ENCODE results near the gene GNA12.

Gene GNA12

DNA sequence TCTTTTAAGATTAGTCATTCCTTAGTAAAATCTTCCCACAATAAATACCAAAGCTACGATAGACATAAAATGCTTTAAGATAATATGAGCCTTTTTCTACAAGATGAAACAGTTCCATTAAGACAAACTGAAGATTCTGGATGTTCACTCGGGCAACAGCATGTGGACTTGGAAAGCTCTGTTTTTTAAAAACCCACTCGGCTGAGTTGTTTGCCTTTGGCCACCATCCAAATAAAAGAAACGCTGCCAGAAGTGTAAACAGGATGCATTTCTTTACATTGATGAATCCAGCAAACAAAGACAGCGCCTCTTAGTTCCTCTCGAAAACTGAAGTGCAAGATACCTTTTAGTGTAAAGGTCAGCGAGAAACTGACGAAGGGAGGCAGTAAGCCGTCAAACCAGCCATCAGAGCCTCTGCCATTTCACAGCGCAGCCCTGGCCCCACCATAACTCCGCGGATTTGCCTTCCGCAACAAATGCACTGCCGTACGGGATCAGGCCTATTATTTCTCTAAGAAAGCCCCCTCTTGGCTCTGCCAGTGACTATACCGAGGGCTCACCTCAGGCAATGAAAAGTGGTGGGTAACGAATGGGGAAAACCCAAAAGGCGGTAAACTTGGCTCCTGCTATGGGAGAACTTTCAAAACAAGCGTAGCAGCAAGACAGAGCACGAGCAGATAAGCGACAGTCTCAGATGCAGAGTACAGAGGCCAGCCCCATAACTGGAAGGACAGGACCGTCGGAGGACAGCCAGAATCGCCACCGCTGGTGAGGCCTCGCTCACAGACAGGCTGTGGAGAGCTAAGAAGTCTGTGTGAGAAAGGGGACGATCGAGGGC, 41.4 kb downstream of the GNA12 start:
- DNase-seq (ENCODE audit: low read depth) = no peak

DNA sequence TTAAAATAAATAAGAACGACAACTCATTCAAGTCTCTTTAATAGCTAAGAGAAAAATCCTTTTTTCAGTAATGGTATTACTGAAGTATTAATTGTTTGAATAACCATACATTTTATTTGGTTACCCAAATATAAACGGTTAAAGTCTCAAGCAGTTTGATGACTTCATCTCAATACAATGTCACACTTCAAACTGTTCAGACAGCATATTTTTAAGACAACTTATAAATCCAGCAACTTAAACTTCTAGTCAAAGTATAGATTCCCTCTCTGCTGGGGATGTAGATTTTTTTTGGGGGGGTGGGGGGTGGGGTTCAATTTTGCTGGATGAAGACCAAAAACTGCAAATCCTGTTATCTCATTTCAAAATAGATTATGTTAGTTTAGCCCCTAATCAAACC, 42.0 kb downstream of the GNA12 start:
- no peak for DNase-seq (ENCODE audit: low read depth)

DNA sequence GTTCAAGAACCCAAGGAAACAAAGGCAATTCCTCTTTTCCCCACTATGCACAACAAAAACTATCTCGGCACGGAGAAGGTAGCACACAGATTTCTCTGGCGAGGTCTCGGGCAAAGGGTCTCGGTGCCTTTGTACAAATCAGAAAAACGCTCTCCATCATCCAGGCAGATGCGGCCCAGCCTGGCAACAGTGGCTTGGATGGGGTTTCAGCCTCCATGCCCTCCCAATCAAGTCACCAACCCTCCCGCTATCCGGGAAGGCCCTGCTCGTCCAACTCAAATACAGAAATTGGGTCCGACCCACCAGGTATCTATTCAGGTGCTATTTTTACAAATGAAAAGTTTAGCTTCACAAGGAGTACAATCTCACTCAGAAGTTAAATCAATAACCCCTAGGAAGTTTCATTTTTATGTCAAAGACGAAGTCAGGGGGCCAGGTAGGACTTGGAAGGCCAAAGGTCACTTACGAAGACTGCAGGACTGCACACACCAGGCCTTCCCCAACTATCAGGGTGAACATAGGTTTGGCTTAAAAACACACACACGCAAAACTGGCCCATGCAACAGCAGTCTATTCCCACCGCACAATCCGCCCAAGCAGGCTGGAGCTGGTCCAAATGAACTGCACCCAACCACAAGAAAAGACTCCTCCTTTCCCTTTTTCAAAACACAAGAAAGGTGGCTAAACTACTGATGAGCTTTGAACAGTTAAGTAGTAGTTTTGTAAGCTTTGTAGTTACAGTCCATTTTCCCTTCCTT, 43.0 kb downstream of the GNA12 start:
- no peak for DNase-seq (ENCODE audit: low read depth)

GRCh38 chr7:2800220-2800930, 43.7 kb downstream of the GNA12 start:
- DNase-seq (ENCODE audit: low read depth) = no peak

- DNase-seq (ENCODE audit: low read depth) = no peak
Observed at GRCh38 chr7:2799253-2799652, 44.9 kb downstream of the GNA12 start.

- no peak for DNase-seq (ENCODE audit: low read depth)
Observed at GRCh38 chr7:2798669-2799068, 45.4 kb downstream of the GNA12 start.

- no peak for DNase-seq (ENCODE audit: low read depth)
Observed at GRCh38 chr7:2796358-2797352, 47.5 kb downstream of the GNA12 start.

GRCh38 chr7:2795906-2796305, 48.2 kb downstream of the GNA12 start:
- no peak for DNase-seq (ENCODE audit: low read depth)

GRCh38 chr7:2794836-2795636, 49.1 kb downstream of the GNA12 start:
- DNase-seq (ENCODE audit: low read depth) = no peak

GRCh38 chr7:2792856-2793487, 51.1 kb downstream of the GNA12 start:
- no peak for DNase-seq (ENCODE audit: low read depth)

DNA sequence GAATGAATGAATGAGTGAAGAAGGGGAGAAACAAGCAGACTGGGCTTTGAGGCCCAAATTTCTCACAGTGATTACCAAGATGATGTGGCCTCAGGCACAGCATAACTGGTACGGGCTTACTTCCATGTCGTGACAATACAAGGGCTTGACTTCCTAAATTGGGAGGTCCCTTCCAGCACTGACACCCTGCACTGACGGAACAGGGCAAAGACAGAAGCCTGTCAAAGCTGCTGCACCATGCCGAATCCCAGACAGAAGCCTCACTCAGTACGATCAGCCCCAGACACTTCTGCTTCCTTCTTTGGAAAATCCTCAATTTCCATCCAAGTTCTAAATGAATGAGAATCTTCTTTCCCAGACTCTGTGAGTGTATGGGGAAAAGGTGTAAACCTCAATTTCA, 51.9 kb downstream of the GNA12 start:
- no peak for DNase-seq (ENCODE audit: low read depth)

DNA sequence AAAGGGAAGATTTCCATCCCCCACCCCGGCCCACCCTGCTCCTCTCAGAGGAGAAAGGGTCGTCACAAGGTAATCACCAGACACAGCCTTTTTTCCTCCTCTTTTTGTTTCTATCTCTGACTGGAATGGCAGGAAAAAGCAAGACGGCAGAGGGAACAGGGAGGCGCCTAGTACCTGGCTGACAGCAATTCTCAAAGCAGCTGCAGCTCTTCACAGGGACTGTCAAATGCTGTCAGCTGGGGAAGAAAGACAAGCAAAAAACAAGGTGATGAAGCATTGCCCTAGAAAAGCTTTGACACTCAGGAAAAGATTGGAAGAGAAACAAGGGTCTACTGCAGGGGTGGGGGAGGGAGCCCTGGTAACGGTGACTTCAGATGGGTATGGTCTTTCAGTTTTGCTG, 52.7 kb downstream of the GNA12 start:
- no peak for DNase-seq (ENCODE audit: low read depth)

GRCh38 chr7:2787251-2787951, 56.7 kb downstream of the GNA12 start:
- no peak for DNase-seq (ENCODE audit: low read depth)

- no peak for DNase-seq (ENCODE audit: low read depth)
Observed at GRCh38 chr7:2786607-2787116, 57.4 kb downstream of the GNA12 start.

- no peak for DNase-seq (ENCODE audit: low read depth)
Observed at GRCh38 chr7:2785071-2785500, 59.0 kb downstream of the GNA12 start.

- no peak for DNase-seq (ENCODE audit: low read depth)
Observed at GRCh38 chr7:2782565-2782964, 61.5 kb downstream of the GNA12 start.

DNA sequence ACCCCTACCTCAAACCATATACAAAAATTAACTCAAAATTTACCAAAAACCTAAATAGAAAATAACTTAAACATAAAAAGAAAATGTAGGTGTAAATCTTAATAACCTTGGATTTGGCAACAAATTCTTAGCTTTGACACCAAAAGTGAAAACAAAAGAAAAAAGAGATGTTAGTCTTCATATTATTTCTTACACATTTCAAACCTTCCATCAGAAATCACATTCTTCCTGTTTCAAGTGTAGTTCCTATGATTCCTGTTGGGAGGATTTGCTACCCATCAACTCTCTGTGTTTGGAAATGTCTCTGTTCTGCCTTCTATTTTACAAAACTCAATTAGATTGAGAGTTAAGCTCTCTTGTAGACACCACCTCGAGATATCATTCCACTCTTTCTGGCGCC, 62.0 kb downstream of the GNA12 start:
- DNase-seq (ENCODE audit: low read depth) = no peak

- no peak for DNase-seq (ENCODE audit: low read depth)
Observed at GRCh38 chr7:2781636-2782035, 62.5 kb downstream of the GNA12 start.

DNA sequence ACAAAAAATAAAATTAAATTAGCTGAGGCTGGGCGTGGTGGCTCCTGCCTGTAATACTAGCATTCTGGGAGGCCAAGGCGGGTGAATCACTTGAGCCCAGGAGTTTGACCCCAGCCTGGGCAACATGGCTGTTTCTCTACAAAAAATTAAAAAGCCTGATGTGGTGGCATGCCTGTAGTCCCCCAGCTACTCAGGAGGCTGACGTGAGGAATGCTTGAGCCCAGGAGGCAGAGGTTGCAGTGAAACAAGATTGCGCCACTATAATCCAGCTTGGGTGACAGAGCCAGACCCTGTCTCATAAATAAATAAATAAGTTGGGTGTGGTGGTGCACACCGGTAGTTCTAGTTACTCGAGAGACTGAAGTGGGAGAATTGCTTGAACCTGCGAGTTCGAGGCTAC, 65.1 kb downstream of the GNA12 start:
- no peak for DNase-seq (ENCODE audit: low read depth)

All from T follicular helper cell (primary cell).